Measurements from ENCODE around the gene PLAC8.
"Not testable (repeated sequence)": the region's sequence is repeated elsewhere in the genome, so short reads cannot be mapped to it uniquely, and the experiment has no call there.

PLAC8 gene

GRCh38 chr4:83062739-83063138, 51.8 kb downstream of the PLAC8 start:
- DNase-seq, result no peak

GRCh38 chr4:83054928-83055327, 59.6 kb downstream of the PLAC8 start:
- DNase-seq, result no peak

- DNase-seq, result not testable (repeated sequence)
Measured at GRCh38 chr4:83048781-83049180, 65.7 kb downstream of the PLAC8 start.

- DNase-seq, result no peak
Measured at GRCh38 chr4:83046693-83047473, 67.6 kb downstream of the PLAC8 start.

- DNase-seq, result no peak
Measured at GRCh38 chr4:83043801-83044407, 70.6 kb downstream of the PLAC8 start.

GRCh38 chr4:83043157-83043556, 71.4 kb downstream of the PLAC8 start:
- not testable (repeated sequence) for DNase-seq

- no peak for DNase-seq
Measured at GRCh38 chr4:83040269-83040668, 74.3 kb downstream of the PLAC8 start.

All from NCI-H2029 (cell line).